Left renal pelvis (tissue), 4 donors: ENCODE measurements around the gene PPP1R9A. TPM values are rescaled to one million over a fixed set of nuclear protein-coding genes. Genes with fewer than 3 reads are reported as not detected.

Source experiments
- DNase-seq, 4 donors: peaks; one replicate each; pipeline ENCODE4 v3.0.0-alpha.2; 2013; ENCODE audit warnings: low read depth in 4 of 4, low spot score in 3 of 4
- polyA plus RNA-seq, 4 donors: library from polyadenylated mRNA; unstranded; fragments of 120-200 nt; gene quantifications; one replicate each; pipeline ENCODE4 v1.2.1, GENCODE V29; 2013; ENCODE audit not compliant: insufficient read length in 4 of 4

The PPP1R9A gene
- polyA plus RNA-seq, 4 donors = 10.5 to 35.0 (median 31.8) TPM

GRCh38 chr7:94908323-94909178 lies 1.2 kb downstream of the PPP1R9A start:
- DNase-seq = peak; percentile 52 to 62 (median 54)

GRCh38 chr7:94909179-94909466 lies 1.7 kb downstream of the PPP1R9A start:
- no peak for DNase-seq

DNA sequence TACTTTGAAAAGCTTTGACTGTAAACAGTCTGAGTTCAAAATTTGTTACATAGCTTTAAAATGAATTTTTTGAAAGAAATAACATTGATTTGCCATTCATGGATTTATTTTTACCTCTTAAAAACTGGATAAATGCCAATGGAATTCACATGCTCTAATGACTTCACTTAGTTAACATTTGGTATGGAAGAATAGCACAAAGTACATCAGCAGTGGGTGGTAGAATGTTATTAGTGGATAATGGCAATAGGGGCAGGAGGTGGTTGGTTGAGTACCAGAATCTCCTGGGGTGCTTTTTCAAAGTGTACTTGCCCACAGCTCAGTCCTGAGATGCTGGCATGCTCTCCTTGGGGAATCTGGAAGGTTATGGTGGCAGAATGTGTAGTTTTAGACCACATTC lies 4.7 kb downstream of the PPP1R9A start:
- DNase-seq = no peak

DNA sequence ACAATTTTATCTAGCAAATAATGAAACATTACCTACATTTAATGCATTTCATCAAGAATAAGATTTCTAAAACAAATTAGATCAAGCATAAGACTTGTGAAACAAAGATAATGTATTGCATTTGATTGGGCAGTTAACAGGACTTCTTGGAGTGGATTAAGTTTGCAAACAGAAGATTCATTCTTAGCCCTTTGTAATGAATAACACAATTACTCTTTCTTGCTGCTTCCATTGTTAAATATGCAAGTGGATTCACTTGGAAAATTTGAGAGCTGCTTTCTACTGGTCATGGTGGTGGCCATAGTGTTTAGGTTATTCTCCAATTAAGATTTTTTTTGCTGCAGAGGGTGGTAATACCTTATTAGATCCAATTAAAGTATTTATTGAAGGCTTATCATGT lies 6.0 kb downstream of the PPP1R9A start:
- DNase-seq = no peak

DNA sequence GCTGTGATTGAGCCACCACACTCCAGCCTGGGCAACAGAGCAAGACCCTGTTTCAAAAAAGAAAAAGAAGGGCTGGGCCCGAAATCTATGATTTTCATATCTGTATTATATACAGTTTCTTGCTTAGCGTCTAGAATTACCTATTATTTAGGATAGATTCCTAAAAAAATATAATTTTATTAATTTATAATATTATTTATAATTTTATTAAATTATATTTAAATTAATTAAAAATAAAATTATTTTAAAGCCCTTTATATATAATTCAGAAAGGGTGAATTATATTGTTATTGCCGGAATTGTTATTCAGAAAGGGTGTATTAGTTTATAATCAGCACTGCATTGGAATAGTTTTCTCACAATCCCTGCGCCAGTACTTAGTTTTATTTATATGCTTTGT lies 14.5 kb downstream of the PPP1R9A start:
- no peak for DNase-seq

DNA sequence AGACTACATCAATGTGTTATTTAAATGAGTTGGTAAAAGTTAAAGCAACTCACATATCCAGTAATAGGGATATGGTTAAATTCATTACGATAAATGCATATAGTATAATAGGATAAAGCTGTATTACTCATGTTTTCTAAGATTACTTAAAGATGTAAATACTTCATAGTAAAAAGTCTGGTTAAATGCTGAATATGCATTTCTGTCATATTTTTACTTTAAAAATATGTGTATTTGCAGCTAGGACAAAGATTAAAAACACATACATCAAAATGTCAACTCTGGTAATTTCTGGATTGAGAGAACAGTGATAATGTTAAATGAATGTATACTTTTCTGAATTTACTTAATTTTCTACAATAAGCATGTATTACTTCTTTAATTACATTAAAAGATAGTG lies 15.1 kb downstream of the PPP1R9A start:
- no peak for DNase-seq

GRCh38 chr7:94923412-94923811 lies 16.0 kb downstream of the PPP1R9A start:
- DNase-seq = no peak

DNA sequence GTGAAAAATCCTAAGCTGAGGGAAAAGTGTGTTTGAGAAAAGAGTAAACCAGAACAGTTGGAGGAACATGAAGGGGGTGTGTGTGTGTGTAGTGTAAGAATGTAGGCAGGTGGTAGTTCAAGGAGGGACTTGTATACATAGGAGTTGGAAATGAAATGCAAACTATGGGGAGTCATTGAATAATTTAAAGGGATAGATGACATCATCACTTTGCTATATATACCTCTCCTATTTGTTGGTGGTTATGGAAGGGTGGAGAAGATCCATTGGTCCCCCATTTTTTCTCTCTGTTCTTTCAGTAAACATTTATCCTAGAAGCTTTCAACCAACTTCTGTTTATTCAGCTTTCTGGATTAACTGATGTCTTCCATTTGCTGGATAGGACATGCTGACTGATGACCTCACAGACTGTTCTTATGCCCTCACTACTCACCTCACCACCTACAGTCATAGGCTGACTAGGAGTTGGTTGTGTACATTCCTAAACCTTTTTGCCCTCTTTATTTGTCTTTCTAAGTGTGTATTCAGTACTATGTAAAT lies 20.8 kb downstream of the PPP1R9A start:
- DNase-seq = no peak

DNA sequence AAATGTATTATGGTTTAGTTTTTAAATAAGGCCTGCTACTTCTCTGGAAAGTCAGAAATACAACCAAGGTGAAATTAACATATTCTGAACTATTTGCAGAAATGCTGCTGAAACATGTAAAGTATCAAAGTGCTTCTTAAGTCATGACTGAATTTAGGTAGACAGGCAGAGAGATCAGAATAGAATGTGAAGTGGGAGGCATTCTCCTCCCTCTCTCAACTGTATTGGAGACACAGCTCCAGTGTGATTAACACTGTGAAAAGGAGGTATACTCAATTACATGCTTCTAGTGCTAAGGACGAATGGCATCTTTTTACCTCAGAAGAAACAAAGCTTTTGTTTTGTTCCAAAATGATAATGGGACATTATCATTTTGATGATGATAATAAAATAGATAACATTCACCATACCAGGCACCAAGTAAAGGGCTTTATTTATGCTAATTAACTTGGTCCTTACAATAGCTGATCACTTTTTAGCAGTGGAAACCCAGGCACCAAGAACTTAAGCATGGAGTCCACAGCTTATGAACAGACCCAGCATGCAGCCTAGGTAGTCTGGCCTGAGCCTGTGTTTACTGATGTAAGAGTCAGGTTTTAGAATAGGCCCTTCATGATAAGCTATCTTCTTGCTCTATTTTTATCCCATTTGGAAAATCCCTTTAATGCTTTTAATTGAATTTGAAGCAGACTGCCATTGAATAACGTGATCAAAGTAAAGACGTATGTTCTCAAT lies 26.0 kb downstream of the PPP1R9A start:
- DNase-seq = no peak

- no peak for DNase-seq
Measured at GRCh38 chr7:94939395-94939794, 32.0 kb downstream of the PPP1R9A start.

DNA sequence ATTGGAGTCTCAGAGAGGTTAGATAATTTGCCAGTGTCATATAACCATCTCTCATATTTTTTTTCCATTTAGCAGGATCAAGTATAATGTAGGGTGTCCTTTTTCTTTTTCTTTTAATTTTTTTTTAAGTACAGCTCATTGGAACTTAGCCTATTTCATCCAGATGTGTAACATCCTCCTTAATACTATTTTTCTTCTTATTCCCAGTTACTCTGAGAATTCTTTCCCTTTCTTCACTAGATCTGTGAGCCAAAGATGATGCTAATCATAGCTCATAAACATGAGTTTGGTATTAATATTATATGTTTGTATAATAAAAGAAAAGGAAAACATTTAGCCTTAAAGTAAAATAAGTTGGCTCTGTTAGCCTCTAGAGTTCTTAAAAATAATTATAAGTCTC lies 32.8 kb downstream of the PPP1R9A start:
- no peak for DNase-seq

GRCh38 chr7:94941844-94942632 lies 34.6 kb downstream of the PPP1R9A start:
- no peak for DNase-seq

DNA sequence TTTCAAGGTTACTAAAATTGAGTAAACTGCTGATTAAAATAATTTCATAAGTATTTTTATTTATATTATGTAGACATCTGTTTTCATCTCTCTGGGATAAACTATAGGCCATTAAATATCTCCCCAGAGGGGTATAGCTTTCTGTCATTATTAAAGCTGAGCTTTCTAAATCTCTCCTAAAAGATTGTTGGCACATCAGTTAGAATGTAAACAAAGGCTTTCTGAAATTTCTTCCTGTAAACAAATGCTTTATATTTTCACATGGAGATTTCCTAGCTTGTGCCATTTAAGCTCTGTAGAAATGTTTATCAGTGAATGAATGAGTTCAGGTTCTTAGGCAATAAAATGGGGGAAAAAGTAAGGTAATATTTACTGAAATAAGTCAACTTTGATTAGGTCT lies 35.7 kb downstream of the PPP1R9A start:
- no peak for DNase-seq

DNA sequence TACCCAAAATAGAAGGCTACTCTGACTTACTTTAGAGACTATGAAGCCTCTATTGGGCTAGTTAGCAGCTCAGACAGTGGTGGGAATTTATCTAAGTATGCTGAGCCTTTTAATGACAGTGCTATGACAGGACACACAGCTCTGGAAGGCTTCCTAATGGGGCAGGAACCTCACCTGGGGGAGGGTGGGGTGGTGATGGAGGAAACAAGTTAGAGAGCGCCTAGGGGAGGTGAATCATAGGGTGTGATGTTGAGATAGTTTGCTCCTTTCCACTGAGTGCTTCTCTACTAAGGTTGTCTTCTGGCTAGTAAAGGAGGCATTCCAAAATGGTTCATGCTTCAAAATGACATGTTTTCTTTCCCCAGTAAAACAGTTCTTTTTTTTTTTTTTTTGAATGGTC lies 42.1 kb downstream of the PPP1R9A start:
- no peak for DNase-seq

DNA sequence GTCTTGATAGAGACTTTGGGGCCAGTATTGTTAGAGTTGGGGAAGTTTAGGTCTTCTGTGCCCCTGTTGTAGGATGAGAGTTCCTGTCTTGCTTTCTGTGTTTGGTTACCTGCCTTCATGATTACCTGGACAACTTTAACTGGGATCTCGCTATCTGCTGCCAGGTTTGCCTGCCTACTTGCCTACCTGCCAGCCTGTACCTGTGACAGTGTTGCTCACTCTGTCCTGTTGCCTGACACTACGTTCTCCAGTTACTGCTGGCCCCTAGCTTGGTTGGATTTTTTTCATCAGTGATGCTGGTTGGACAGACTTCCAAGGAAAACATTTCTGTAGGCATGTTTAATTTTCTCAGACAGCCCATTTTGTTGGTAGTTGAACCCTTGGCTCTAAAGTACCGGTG lies 48.4 kb downstream of the PPP1R9A start:
- no peak for DNase-seq

- DNase-seq = no peak
Measured at GRCh38 chr7:94957061-94957460, 49.7 kb downstream of the PPP1R9A start.

DNA sequence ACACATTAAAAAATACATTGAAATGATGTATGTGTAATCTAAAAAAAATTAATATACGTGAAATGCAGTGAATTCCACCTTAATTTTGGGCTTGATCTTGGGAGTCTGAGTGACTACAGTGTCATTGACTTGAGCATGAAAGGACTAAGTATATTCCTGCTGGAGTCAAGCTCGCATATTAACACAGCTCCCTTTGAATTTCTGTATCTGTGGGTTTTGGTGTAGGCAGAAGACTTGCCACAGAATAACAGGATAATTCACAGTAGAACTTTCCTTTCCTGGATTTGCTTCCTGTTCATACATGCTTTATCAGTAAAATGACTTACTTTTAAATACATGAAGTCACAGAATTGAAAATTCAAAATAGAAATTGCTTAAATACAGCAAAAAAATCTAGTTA lies 55.3 kb downstream of the PPP1R9A start:
- no peak for DNase-seq

DNA sequence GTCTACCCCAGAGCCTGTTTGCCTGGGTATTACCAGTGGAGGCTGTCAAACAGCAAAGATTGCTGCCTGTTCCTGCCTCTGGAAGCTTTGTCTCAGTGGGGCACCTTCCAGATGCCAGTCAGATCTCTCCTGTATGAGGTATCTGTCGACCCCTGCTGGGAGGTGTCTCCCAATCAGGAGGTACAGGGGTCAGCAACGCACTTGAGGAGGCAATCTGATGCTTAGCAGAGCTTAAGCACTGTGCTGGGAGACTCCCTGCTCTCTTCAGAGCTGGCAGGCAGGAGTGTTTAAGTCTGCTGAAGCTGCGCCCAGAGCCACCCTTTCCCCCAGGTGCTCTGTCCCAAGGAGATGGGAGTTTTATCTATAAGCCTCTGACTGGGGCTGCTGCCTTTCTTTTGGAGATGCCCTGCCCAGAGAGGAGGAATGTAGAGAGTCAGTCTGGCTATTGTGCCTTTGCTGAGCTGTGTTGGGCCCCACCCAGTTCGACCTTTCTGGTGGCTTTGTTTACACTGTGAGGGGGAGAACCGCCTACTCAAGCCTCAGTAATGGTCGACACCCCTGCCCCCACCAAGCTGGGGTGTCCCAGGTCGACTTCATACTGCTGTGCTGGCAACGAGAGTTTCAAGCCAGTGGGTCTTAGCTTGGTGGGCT lies 62.2 kb downstream of the PPP1R9A start:
- DNase-seq = no peak

DNA sequence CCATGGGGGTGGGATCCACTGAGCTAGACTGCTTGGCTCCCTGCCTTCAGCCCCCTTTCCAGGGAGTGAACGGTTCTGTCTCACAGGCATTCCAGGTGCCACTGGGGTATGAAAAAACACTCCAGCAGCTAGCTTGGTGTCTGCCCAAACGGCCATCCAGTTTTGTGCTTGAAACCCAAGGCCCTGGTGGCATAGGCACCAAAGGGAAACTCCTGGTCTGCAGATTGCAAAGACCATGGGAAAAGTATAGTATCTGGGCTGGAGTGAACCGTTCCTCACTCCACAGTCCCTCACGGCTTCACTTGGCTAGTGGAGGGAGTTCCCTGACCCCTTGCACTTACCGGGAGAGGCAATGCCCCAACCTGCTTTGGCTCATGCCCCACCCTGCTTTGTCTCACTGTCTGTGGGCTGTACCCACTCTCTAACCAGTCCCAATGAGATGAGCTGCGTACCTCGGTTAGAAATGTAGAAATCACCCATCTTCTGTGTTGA lies 62.7 kb downstream of the PPP1R9A start:
- DNase-seq = no peak

DNA sequence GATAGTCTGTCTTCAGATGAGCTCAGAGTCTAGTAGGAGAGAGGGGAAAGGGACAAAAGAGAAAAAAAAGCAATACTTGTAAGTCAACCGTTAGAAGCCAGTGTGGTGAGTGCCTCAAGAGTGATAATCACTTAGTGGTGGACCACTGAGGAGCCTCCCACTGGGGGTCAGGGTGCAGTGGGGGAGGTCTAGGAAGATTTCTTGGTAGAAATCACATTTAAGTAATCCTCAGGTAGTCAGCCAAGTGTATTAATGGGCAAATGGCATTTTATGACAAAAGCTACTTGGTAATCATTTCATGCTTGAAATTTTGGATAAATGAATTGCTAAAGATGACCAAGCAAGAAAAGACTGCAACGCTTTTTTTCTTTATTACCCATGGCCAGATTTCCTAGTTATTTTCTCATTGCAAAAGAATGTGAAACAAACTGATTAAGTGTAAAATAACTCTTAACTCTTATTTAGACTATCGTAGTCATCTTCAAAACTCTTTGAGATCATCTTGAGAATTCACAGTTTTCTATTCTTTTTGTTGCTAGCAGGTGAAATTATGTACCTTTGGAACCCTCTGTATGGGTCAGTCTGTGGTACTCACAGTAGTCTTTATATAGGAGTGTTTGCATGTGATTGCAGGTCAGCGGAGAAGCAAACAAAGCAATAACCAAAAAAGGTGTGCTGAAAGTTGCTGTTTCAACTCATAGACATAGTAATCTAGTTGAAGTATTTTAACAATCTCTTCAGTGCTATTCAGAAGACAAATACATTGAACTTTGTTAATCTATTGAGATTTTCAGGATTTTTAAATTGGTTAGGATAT lies 63.9 kb downstream of the PPP1R9A start:
- DNase-seq = no peak
